ENCODE results near the gene CDRT15L2.

DNA sequence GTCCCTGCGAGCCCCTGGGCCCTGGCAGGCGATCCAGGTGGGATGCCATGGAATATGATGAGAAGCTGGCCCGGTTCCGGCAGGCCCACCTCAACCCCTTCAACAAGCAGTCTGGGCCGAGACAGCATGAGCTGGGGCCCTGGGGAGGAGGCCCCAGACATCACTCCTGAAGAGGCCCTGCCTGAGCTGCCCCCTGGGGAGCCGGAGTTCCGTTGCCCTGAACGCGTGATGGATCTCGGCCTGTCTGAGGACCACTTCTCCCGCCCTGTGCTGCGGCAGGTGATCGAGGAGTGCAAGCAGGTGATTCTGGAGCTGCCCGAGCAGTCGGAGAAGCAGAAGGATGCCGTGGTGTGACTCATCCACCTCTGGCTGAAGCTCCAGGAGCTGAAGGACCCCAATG is 33.1 kb downstream of the CDRT15L2 start:
- no peak for TF ChIP-seq POLR2AphosphoS5 (IDR thresholded peaks at IDR 0.05; ENCODE audit: low read depth)
- TF ChIP-seq, protein P1, sequence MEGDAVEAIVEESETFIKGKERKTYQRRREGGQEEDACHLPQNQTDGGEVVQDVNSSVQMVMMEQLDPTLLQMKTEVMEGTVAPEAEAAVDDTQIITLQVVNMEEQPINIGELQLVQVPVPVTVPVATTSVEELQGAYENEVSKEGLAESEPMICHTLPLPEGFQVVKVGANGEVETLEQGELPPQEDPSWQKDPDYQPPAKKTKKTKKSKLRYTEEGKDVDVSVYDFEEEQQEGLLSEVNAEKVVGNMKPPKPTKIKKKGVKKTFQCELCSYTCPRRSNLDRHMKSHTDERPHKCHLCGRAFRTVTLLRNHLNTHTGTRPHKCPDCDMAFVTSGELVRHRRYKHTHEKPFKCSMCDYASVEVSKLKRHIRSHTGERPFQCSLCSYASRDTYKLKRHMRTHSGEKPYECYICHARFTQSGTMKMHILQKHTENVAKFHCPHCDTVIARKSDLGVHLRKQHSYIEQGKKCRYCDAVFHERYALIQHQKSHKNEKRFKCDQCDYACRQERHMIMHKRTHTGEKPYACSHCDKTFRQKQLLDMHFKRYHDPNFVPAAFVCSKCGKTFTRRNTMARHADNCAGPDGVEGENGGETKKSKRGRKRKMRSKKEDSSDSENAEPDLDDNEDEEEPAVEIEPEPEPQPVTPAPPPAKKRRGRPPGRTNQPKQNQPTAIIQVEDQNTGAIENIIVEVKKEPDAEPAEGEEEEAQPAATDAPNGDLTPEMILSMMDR (IDR thresholded peaks at IDR 0.05; ENCODE audit: insufficient read depth, low read length), result no peak
